GM12874 (cell line): ENCODE results near the gene CYFIP1.

Experiments used
- TF ChIP-seq, protein P1 (sequence below): IDR thresholded peaks from 2 replicates; pipeline ENCODE4 v1.5.1; 2011; ENCODE audit warnings: low read depth, mild to moderate bottlenecking, control low read depth, low read length, moderate library complexity; ENCODE audit not compliant: insufficient read depth

The CYFIP1 gene

DNA sequence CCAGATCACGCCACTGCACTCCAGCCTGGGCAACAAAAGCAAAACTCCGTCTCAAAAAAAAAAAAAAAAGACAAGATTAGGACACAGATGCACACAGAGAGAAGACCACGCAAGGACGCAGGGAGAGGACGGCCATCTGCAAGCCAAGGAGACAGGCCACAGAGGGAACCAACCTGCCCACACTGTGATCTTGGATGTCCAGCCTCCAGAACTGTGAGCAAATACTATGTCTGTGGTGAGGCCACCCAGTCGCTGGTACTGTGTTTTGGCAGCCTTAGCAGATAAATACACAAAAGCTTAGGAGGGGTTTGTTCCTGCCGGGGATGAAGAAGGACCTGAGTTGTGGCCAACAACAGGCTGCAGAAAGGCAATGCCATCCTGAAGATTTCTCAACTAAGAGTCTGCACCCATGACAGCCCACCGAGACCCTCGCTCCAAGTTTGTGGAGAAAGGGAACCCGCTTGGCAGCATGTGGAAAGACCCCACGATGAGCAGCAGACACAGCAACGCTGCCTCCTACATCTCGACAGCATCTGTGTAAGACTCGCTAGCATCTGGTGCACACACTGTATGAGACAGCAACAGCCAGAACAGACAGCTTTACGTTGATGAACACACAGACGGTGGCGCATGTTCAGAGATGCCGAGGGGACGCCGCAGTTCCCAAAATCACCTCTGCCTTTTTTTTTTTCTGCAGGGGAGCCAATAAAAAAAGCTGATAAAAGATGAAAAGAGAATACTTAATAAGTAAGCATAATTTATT, 13.7 kb downstream of the CYFIP1 start:
- TF ChIP-seq, protein P1, sequence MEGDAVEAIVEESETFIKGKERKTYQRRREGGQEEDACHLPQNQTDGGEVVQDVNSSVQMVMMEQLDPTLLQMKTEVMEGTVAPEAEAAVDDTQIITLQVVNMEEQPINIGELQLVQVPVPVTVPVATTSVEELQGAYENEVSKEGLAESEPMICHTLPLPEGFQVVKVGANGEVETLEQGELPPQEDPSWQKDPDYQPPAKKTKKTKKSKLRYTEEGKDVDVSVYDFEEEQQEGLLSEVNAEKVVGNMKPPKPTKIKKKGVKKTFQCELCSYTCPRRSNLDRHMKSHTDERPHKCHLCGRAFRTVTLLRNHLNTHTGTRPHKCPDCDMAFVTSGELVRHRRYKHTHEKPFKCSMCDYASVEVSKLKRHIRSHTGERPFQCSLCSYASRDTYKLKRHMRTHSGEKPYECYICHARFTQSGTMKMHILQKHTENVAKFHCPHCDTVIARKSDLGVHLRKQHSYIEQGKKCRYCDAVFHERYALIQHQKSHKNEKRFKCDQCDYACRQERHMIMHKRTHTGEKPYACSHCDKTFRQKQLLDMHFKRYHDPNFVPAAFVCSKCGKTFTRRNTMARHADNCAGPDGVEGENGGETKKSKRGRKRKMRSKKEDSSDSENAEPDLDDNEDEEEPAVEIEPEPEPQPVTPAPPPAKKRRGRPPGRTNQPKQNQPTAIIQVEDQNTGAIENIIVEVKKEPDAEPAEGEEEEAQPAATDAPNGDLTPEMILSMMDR = no peak

- TF ChIP-seq, protein P1 = no peak
These were observed 16.5 kb downstream of the CYFIP1 start for GRCh38 chr15:22963641-22964040.

- TF ChIP-seq, protein P1 = no peak
These were observed 17.6 kb downstream of the CYFIP1 start for GRCh38 chr15:22962611-22963010.

DNA sequence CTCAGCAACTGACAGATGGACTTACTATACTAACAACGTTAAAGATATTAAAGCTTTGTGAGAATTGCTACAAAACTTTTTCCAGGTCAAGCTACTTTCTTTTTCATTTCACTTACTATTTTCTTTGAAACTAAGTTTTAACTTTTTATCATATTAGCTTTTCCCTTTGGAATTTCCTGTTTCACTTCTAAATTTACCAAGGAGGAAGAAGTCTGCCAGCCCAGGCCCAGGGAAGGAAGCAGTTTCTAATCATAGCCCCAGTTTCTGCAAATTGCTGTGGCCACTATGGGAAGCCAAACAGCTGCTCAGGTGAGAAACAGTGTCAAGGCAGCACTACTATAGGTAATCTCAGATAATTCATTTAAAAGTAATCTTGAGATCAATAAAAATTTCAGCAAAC, 18.4 kb downstream of the CYFIP1 start:
- TF ChIP-seq, protein P1 = no peak

DNA sequence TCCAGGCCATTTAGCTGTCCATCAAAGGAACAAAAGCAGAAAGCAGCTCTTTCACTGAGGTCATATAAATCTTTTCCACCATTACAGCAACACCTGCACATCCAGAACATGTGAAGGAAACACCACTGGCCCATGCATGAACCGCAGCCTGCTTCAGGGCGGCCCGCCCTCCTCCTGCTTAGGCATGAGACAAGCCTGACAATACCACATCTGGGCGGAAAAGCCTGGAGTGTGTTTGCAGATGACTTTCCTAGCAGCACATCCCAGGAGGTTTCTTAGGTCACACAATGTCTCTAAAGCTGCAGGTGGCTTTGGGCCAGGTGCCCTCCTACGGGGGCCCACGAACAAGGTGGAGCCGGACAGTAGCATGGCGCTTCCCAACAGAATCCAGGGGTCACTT, 19.6 kb downstream of the CYFIP1 start:
- TF ChIP-seq, protein P1 = no peak

GRCh38 chr15:22960126-22960525, 20.0 kb downstream of the CYFIP1 start:
- TF ChIP-seq, protein P1 = no peak

DNA sequence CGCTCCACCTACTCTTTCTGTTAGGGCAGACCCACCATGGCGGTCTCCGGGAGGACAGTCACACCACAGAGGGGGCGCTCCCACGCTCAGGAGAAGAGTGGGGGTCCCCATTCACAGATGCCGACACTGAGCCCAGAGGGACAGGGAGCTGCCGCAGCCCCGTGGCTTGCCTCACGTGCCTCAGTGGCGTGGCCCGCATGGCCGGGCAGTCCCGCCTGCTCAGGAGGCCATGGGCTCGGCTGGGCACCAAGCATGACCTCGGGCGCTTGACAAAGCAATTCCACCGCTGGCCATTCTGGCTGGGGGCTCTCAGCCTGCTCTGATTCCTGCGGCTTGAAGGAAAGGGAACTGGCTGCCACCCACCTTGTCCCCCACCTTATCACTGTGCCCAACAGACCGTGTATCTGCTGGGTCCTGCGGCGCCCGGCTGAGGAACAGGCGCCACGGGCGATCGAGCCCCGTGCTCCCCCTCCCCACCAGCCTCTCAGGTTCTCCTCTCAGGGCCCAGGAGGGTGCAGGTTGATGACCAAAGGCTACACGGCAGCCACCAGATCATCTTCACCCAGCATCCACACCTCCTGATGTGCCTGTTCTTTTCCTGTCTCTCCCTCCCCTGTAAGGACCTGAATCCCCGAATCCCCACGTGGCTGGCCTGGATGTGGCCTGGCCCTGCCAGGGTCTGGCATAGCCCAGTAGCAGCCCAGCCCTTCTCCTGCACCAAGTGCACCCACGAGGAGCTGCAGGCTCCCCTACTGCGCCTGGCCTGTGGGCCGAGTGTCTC, 20.7 kb downstream of the CYFIP1 start:
- TF ChIP-seq, protein P1 = no peak
